ENCODE results near the gene LRP1B. TPM values are rescaled to one million over a fixed set of nuclear protein-coding genes. Genes with fewer than 3 reads are reported as not detected.
A peak's percentile ranks its signal among the peaks of the same experiment; 100 is the strongest.
"Not testable (repeated sequence)": the region's sequence is repeated elsewhere in the genome, so short reads cannot be mapped to it uniquely, and the experiment has no call there.

The LRP1B gene
- total RNA-seq, 1 donor from 2014 or later, result 0.12 TPM

- no peak for TF ChIP-seq CTCF (conservative IDR thresholded peaks at IDR 0.05; ENCODE audit: low read depth, low read length)
- no peak overlapping the region for H3K4me3 ChIP-seq (ENCODE audit: low read depth, low read length)
- DNase-seq (ENCODE audit: low read depth), result no peak
Measured at GRCh38 chr2:140288726-140289125, 1842.1 kb downstream of the LRP1B start.

- no peak for DNase-seq (ENCODE audit: low read depth)
- H3K4me3 ChIP-seq (ENCODE audit: low read depth, low read length), result no peak overlapping the region
- TF ChIP-seq CTCF (conservative IDR thresholded peaks at IDR 0.05; ENCODE audit: low read depth, low read length), result no peak
Measured at GRCh38 chr2:140288213-140288612, 1842.6 kb downstream of the LRP1B start.

GRCh38 chr2:140286377-140286776 is 1844.4 kb downstream of the LRP1B start:
- no peak for DNase-seq (ENCODE audit: low read depth)
- no peak overlapping the region for H3K4me3 ChIP-seq (ENCODE audit: low read depth, low read length)
- no peak for TF ChIP-seq CTCF (conservative IDR thresholded peaks at IDR 0.05; ENCODE audit: low read depth, low read length)

- DNase-seq (ENCODE audit: low read depth); H3K4me3 ChIP-seq (ENCODE audit: low read depth, low read length): not testable (repeated sequence)
Measured at GRCh38 chr2:140277344-140277743, 1853.5 kb downstream of the LRP1B start.

GRCh38 chr2:140276661-140277060 is 1854.2 kb downstream of the LRP1B start:
- TF ChIP-seq CTCF (conservative IDR thresholded peaks at IDR 0.05; ENCODE audit: low read depth, low read length), result no peak

GRCh38 chr2:140275427-140275826 is 1855.4 kb downstream of the LRP1B start:
- peak; percentile 16 for DNase-seq (ENCODE audit: low read depth)
- H3K4me3 ChIP-seq (ENCODE audit: low read depth, low read length), result no peak overlapping the region
- no peak for TF ChIP-seq CTCF (conservative IDR thresholded peaks at IDR 0.05; ENCODE audit: low read depth, low read length)

More at GRCh38 chr2:140276661-140277060, 1854.2 kb downstream of the LRP1B start:
- DNase-seq (ENCODE audit: low read depth), result no peak
- H3K4me3 ChIP-seq (ENCODE audit: low read depth, low read length), result no peak overlapping the region

- no peak for DNase-seq (ENCODE audit: low read depth)
- H3K4me3 ChIP-seq (ENCODE audit: low read depth, low read length), result no peak overlapping the region
- no peak for TF ChIP-seq CTCF (conservative IDR thresholded peaks at IDR 0.05; ENCODE audit: low read depth, low read length)
Measured at GRCh38 chr2:140274891-140275290, 1855.9 kb downstream of the LRP1B start.

GRCh38 chr2:140273958-140274357 is 1856.9 kb downstream of the LRP1B start:
- TF ChIP-seq CTCF (conservative IDR thresholded peaks at IDR 0.05; ENCODE audit: low read depth, low read length), result no peak
- DNase-seq (ENCODE audit: low read depth), result no peak
- H3K4me3 ChIP-seq (ENCODE audit: low read depth, low read length), result no peak overlapping the region

Data from epithelial cell of proximal tubule (primary cell).